PFSK-1 (cell line): ENCODE results near the gene CDCA8.

Experiments
- FOXP2 ChIP-seq: optimal IDR thresholded peaks from 2 replicates; pipeline ENCODE3; 2011; ENCODE audit warnings: borderline replicate concordance, control low read depth, inconsistent platforms; ENCODE audit not compliant: insufficient read depth; ENCODE audit errors: extremely low read length, extremely low read depth
- POLR2AphosphoS5 ChIP-seq: IDR thresholded peaks from 2 replicates; pipeline ENCODE4 v1.6.1; 2012; ENCODE audit warnings: low read depth, mild to moderate bottlenecking, control low read depth, low read length, moderate library complexity
- SIN3A ChIP-seq: IDR thresholded peaks from 2 replicates; pipeline ENCODE4 v1.6.1; 2012; ENCODE audit warnings: mild to moderate bottlenecking, low read length, moderate library complexity, borderline replicate concordance; ENCODE audit not compliant: insufficient read depth
- TAF1 ChIP-seq: IDR thresholded peaks from 2 replicates; pipeline ENCODE4 v1.6.1; 2012; ENCODE audit warnings: low read length, control low read depth, borderline replicate concordance; ENCODE audit not compliant: insufficient read depth
- TF ChIP-seq, protein P1 (sequence below), 2 experiments: IDR thresholded peaks; 2 replicates each; pipeline versions ENCODE4 v1.6.1 to v1.8.0; 2011 to 2012; ENCODE audit warnings: low read depth in 2 of 2, low read length in 2 of 2, control low read depth in 1 of 2, inconsistent platforms in 1 of 2, mild to moderate bottlenecking in 1 of 2, moderate library complexity in 1 of 2; ENCODE audit not compliant: insufficient read depth in 1 of 2

DNA sequence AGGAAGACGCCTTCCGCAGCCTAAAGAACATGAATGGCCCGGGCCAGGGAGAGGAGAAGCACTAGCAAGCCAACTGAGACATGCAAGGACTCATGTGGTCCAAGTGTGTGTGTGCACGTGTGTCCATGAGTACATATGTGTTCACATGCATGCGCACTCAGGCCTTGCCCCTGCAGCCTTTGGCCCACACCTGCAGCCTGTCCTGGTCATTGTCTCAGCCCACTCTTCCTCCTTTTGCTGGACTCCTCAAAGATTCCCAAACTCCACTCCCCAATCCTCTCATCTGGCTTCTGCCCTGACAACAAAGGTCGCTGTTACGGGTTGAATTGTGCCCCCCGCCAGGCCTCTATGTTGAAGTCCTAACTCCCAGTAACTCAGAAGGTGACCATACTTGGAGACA lies 21.9 kb downstream of the CDCA8 start:
- TF ChIP-seq POLR2AphosphoS5: no peak
- TF ChIP-seq, protein P1, sequence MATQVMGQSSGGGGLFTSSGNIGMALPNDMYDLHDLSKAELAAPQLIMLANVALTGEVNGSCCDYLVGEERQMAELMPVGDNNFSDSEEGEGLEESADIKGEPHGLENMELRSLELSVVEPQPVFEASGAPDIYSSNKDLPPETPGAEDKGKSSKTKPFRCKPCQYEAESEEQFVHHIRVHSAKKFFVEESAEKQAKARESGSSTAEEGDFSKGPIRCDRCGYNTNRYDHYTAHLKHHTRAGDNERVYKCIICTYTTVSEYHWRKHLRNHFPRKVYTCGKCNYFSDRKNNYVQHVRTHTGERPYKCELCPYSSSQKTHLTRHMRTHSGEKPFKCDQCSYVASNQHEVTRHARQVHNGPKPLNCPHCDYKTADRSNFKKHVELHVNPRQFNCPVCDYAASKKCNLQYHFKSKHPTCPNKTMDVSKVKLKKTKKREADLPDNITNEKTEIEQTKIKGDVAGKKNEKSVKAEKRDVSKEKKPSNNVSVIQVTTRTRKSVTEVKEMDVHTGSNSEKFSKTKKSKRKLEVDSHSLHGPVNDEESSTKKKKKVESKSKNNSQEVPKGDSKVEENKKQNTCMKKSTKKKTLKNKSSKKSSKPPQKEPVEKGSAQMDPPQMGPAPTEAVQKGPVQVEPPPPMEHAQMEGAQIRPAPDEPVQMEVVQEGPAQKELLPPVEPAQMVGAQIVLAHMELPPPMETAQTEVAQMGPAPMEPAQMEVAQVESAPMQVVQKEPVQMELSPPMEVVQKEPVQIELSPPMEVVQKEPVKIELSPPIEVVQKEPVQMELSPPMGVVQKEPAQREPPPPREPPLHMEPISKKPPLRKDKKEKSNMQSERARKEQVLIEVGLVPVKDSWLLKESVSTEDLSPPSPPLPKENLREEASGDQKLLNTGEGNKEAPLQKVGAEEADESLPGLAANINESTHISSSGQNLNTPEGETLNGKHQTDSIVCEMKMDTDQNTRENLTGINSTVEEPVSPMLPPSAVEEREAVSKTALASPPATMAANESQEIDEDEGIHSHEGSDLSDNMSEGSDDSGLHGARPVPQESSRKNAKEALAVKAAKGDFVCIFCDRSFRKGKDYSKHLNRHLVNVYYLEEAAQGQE (IDR thresholded peaks at IDR 0.05; ENCODE audit: insufficient read depth in 1 of 2, low read depth in 2 of 2, low read length in 2 of 2): no peak
- no peak for TF ChIP-seq TAF1
- no peak for TF ChIP-seq SIN3A
- TF ChIP-seq FOXP2: no peak
